CD14-positive monocyte (primary cell): ENCODE results near the gene MACROD2. TPM values are rescaled to one million over a fixed set of nuclear protein-coding genes. Genes with fewer than 3 reads are reported as not detected.

Experiments used
- DNase-seq, 3 donors: peaks; one replicate each; pipeline ENCODE4 v3.0.0-alpha.2; 2011 to 2022
- H2AFZ ChIP-seq: 2 replicates; pipeline ENCODE4 v1.6.0; 2012; ENCODE audit warnings: mild to moderate bottlenecking, low read depth, low read length, inconsistent platforms; ENCODE audit not compliant: insufficient read depth, poor library complexity, severe bottlenecking
- H3K27ac ChIP-seq, 2 donors: 1 replicate in 1 of 2; 2 replicates in 1 of 2; pipeline ENCODE4 v1.5.1; 2012 to 2013; ENCODE audit warnings: low read length in 2 of 2, control low read depth in 1 of 2, inconsistent platforms in 1 of 2, low read depth in 1 of 2, mild to moderate bottlenecking in 1 of 2
- H3K27me3 ChIP-seq, 2 donors: one replicate each; pipeline versions ENCODE4 v1.6.0 to v1.6.1; 2011 to 2013; ENCODE audit warnings: low read length in 2 of 2; ENCODE audit not compliant: control insufficient read depth in 2 of 2, insufficient read depth in 2 of 2
- H3K36me3 ChIP-seq, 2 donors: replicated peaks in 1 of 2; 1 replicate in 1 of 2; 2 replicates in 1 of 2; pipeline versions ENCODE4 v1.5.1 to v1.6.1; 2012 to 2013; ENCODE audit warnings: low read length in 2 of 2, control low read depth in 1 of 2, inconsistent platforms in 1 of 2, mild to moderate bottlenecking in 1 of 2; ENCODE audit not compliant: insufficient read depth in 2 of 2, control insufficient read depth in 1 of 2
- H3K4me1 ChIP-seq, 2 donors: 1 replicate in 1 of 2; 2 replicates in 1 of 2; pipeline versions ENCODE4 v1.5.1 to v1.6.1; 2012 to 2013; ENCODE audit warnings: low read length in 2 of 2, control low read depth in 1 of 2, inconsistent platforms in 1 of 2, mild to moderate bottlenecking in 1 of 2, moderate library complexity in 1 of 2; ENCODE audit not compliant: insufficient read depth in 2 of 2, control insufficient read depth in 1 of 2
- H3K4me2 ChIP-seq: replicated peaks from 2 replicates; pipeline ENCODE3; 2012; ENCODE audit warnings: low read length, moderate library complexity, mild to moderate bottlenecking; ENCODE audit not compliant: poor library complexity, severe bottlenecking; ENCODE audit errors: extremely low read depth
- H3K4me3 ChIP-seq, 3 experiments: fragments of 200-600 bp in 1 of 3; sonication (generic) in 1 of 3; replicated peaks in 1 of 3; 1 replicate in 2 of 3; 2 replicates in 1 of 3; pipeline ENCODE4 v1.5.1; 2011 to 2013; ENCODE audit warnings: low read length in 3 of 3, mild to moderate bottlenecking in 3 of 3, control low read depth in 2 of 3, low read depth in 2 of 3, inconsistent platforms in 1 of 3, moderate library complexity in 1 of 3
- H3K79me2 ChIP-seq: 2 replicates; pipeline ENCODE4 v1.6.0; 2012; ENCODE audit warnings: mild to moderate bottlenecking, control low read depth, inconsistent platforms, low read length, moderate library complexity; ENCODE audit not compliant: insufficient read depth
- H3K9ac ChIP-seq: 2 replicates; pipeline ENCODE4 v1.6.0; 2017; ENCODE audit warnings: low read length, mild to moderate bottlenecking; ENCODE audit not compliant: insufficient read depth, poor library complexity, severe bottlenecking
- H3K9me3 ChIP-seq, 2 donors: replicated peaks in 1 of 2; 1 replicate in 1 of 2; 2 replicates in 1 of 2; pipeline versions ENCODE4 v1.5.1 to v1.6.1; 2012 to 2013; ENCODE audit warnings: low read length in 2 of 2, control low read depth in 1 of 2; ENCODE audit not compliant: control insufficient read depth in 1 of 2, insufficient read depth in 1 of 2
- H4K20me1 ChIP-seq: 2 replicates; pipeline ENCODE4 v1.6.0; 2012; ENCODE audit warnings: mild to moderate bottlenecking, low read length, control low read depth, moderate library complexity; ENCODE audit not compliant: insufficient read depth
- H3K27ac Mint-ChIP-seq, 7 donors: one replicate each; pipeline ENCODE4 v1.8.0; 2020; ENCODE audit warnings: mild to moderate bottlenecking in 7 of 7, mixed read lengths in 7 of 7, moderate library complexity in 6 of 7, inconsistent platforms in 2 of 7
- H3K27me3 Mint-ChIP-seq, 3 donors: one replicate each; pipeline ENCODE4 v1.8.0; 2021 to 2022; ENCODE audit warnings: low read depth in 3 of 3, mild to moderate bottlenecking in 3 of 3, mixed read lengths in 3 of 3, moderate library complexity in 3 of 3, inconsistent platforms in 1 of 3
- H3K36me3 Mint-ChIP-seq, 2 donors: one replicate each; pipeline ENCODE4 v1.8.0; 2020; ENCODE audit warnings: mixed read lengths in 2 of 2, inconsistent platforms in 1 of 2, mild to moderate bottlenecking in 1 of 2
- H3K4me1 Mint-ChIP-seq: one replicate; pipeline ENCODE4 v1.8.0; 2020; ENCODE audit warnings: mild to moderate bottlenecking, mixed read lengths
- H3K4me3 Mint-ChIP-seq, 2 donors: one replicate each; pipeline ENCODE4 v1.8.0; 2020; ENCODE audit warnings: mild to moderate bottlenecking in 2 of 2, mixed read lengths in 2 of 2, moderate library complexity in 1 of 2
- H3K9me3 Mint-ChIP-seq, 7 donors: one replicate each; pipeline ENCODE4 v1.8.0; 2020 to 2022; ENCODE audit warnings: mixed read lengths in 7 of 7, mild to moderate bottlenecking in 6 of 7, moderate library complexity in 6 of 7, inconsistent platforms in 2 of 7
- WGBS: methylation state at CpG from one replicate; pipeline ENCODE4 v1.1.5; 2013; ENCODE audit warnings: missing lambda C conversion rate; ENCODE audit not compliant: insufficient coverage; 5-methylcytosine and 5-hydroxymethylcytosine counted together
- intact Hi-C, 2 donors: fragments of 100-400 bp; cut with micrococcal nuclease; formaldehyde crosslinking; loops; one replicate each; pipeline versions ENCODE4 v1.15.0 to v1.15.1; 2023
- polyA plus RNA-seq, 3 donors: library from polyadenylated mRNA; depleted of rRNA in 1 of 3; unstranded in 2 of 3; stranded (reverse) in 1 of 3; fragments of 300-500 nt in 2 of 3; fragments of >200 nt in 1 of 3; fragmentation: Illumina TruSeq in 2 of 3; gene quantifications; 1 replicate in 2 of 3; 2 replicates in 1 of 3; pipeline ENCODE4 v1.2.3, GENCODE V29; 2012 to 2021
- TF ChIP-seq, protein P1 (sequence below): fragments of 200-600 bp; IDR thresholded peaks from one replicate; pipeline ENCODE4 v1.8.0; 2022; ENCODE audit warnings: antibody characterized with exemption, mild to moderate bottlenecking

Gene MACROD2
- polyA plus RNA-seq, 3 donors: 0.23 TPM; not detected in 2

DNA sequence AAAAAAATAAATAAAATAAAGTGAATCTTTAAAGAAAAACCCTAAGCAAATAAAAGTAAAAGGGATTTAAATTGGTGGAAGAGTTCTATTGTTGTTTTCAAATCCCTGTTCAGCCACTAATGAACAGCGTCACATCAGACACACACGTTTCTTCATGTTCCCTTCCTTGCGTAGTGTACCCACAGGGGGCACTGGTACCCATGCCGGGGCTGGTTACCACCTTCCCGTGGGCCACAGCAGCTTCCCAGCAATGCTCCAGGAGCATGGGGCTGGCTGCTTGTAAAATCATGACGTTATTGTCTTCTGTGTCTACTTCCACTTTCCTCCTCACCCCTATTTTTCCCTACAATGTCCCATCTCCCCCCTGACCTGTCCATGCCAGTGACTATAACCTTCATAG is 1589.2 kb downstream of the MACROD2 start:
- H3K36me3 ChIP-seq: no peaks in the 10 kb centered on the region
- Mint-ChIP-seq H3K4me3 (no peak overlapping the region), H3K27ac (peak overlapping the region in 1 of 7 donors; percentile 64), H3K4me1 (no peaks in the 10 kb centered on the region), H3K27me3 (peaks cover 0 to 2% (median 2%) of the 10 kb centered on the region in 3 donors), H3K9me3 (peaks cover 0 to 23% (median 12%) of the 10 kb centered on the region in 7 donors), H3K36me3 (no peaks in the 10 kb centered on the region)
- no peak overlapping the region for H3K27ac ChIP-seq
- no peaks in the 10 kb centered on the region for H3K79me2 ChIP-seq
- no peak overlapping the region for H2AFZ ChIP-seq
- no peak overlapping the region for H3K4me2 ChIP-seq
- H3K9me3 ChIP-seq: peaks cover 3 to 7% of the 10 kb centered on the region in 2 donors
- 92% methylated on average over 6 of the region's 6 CpGs for WGBS
- H3K4me1 ChIP-seq: no peaks in the 10 kb centered on the region
- H3K4me3 ChIP-seq: no peak overlapping the region
- no peak overlapping the region for H3K9ac ChIP-seq
- intact Hi-C loops: no loop called here
- H3K27me3 ChIP-seq: no peaks in the 10 kb centered on the region
- H4K20me1 ChIP-seq: no peaks in the 10 kb centered on the region
- no peak for DNase-seq
- TF ChIP-seq, protein P1, sequence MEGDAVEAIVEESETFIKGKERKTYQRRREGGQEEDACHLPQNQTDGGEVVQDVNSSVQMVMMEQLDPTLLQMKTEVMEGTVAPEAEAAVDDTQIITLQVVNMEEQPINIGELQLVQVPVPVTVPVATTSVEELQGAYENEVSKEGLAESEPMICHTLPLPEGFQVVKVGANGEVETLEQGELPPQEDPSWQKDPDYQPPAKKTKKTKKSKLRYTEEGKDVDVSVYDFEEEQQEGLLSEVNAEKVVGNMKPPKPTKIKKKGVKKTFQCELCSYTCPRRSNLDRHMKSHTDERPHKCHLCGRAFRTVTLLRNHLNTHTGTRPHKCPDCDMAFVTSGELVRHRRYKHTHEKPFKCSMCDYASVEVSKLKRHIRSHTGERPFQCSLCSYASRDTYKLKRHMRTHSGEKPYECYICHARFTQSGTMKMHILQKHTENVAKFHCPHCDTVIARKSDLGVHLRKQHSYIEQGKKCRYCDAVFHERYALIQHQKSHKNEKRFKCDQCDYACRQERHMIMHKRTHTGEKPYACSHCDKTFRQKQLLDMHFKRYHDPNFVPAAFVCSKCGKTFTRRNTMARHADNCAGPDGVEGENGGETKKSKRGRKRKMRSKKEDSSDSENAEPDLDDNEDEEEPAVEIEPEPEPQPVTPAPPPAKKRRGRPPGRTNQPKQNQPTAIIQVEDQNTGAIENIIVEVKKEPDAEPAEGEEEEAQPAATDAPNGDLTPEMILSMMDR: no peak

- Histone ChIP-seq H3K9ac (no peak overlapping the region), H2AFZ (no peak overlapping the region), H3K27me3 (no peaks in the 10 kb centered on the region), H3K9me3 (peaks cover 0 to 4% of the 10 kb centered on the region in 2 donors), H4K20me1 (no peaks in the 10 kb centered on the region), H3K79me2 (no peaks in the 10 kb centered on the region), H3K4me2 (no peak overlapping the region), H3K4me1 (no peaks in the 10 kb centered on the region), H3K27ac (no peak overlapping the region), H3K36me3 (no peaks in the 10 kb centered on the region), H3K4me3 (no peak overlapping the region)
- Mint-ChIP-seq H3K9me3 (peaks cover 4 to 14% (median 10%) of the 10 kb centered on the region in 7 donors), H3K27ac (no peak overlapping the region), H3K27me3 (peaks cover 0 to 1% (median 1%) of the 10 kb centered on the region in 3 donors), H3K4me1 (no peaks in the 10 kb centered on the region), H3K4me3 (no peak overlapping the region), H3K36me3 (no peaks in the 10 kb centered on the region)
- TF ChIP-seq, protein P1: no peak
- intact Hi-C loops: no loop called here
- WGBS: no CpG with 5 or more reads among the region's 4 CpGs
- DNase-seq: no peak
Measured at GRCh38 chr20:15593081-15593480, 1597.8 kb downstream of the MACROD2 start.
